GM06990 (cell line): ENCODE data around the gene OR2A5.

ENCODE experiments used
- DNase-seq: peaks from one replicate; pipeline ENCODE4 v3.0.0-alpha.2; 2011; ENCODE audit not compliant: insufficient read length; ENCODE audit errors: extremely low read depth
- H3K27me3 ChIP-seq: replicated peaks from 2 replicates; pipeline ENCODE4 v1.6.0; 2011; ENCODE audit warnings: low read length; ENCODE audit not compliant: control insufficient read depth, insufficient read depth
- H3K36me3 ChIP-seq: 2 replicates; pipeline ENCODE4 v1.5.1; 2011; ENCODE audit warnings: low read length; ENCODE audit not compliant: control insufficient read depth, insufficient read depth
- H3K4me3 ChIP-seq: replicated peaks from 2 replicates; pipeline ENCODE4 v1.5.1; 2011; ENCODE audit warnings: low read depth, mild to moderate bottlenecking, control low read depth, low read length
- CTCF ChIP-seq: IDR thresholded peaks from 2 replicates; pipeline ENCODE4 v1.5.1; 2011; ENCODE audit warnings: low read length, control low read depth, mild to moderate bottlenecking, inconsistent platforms; ENCODE audit not compliant: insufficient read depth, poor library complexity, severe bottlenecking

The OR2A5 gene

GRCh38 chr7:144086730-144087129, 38.0 kb downstream of the OR2A5 start:
- no peaks in the 10 kb centered on the region for H3K27me3 ChIP-seq
- TF ChIP-seq CTCF: no peak
- no peak overlapping the region for H3K4me3 ChIP-seq
- H3K36me3 ChIP-seq: no peaks in the 10 kb centered on the region
- DNase-seq: no peak

- H3K36me3 ChIP-seq: no peaks in the 10 kb centered on the region
- H3K27me3 ChIP-seq: no peaks in the 10 kb centered on the region
- DNase-seq: no peak
- no peak overlapping the region for H3K4me3 ChIP-seq
- TF ChIP-seq CTCF: no peak
Observed at GRCh38 chr7:144087230-144087629, 38.5 kb downstream of the OR2A5 start.

GRCh38 chr7:144090667-144091066, 41.9 kb downstream of the OR2A5 start:
- Histone ChIP-seq H3K27me3 (no peaks in the 10 kb centered on the region), H3K4me3 (no peak overlapping the region), H3K36me3 (no peaks in the 10 kb centered on the region)
- DNase-seq: no peak
- no peak for TF ChIP-seq CTCF

GRCh38 chr7:144098776-144099175, 50.0 kb downstream of the OR2A5 start:
- Histone ChIP-seq H3K4me3 (no peak overlapping the region), H3K27me3 (no peaks in the 10 kb centered on the region), H3K36me3 (no peaks in the 10 kb centered on the region)
- TF ChIP-seq CTCF: no peak
- no peak for DNase-seq

- no peaks in the 10 kb centered on the region for H3K36me3 ChIP-seq
- no peaks in the 10 kb centered on the region for H3K27me3 ChIP-seq
- TF ChIP-seq CTCF: no peak
Observed at GRCh38 chr7:144100607-144101006, 51.9 kb downstream of the OR2A5 start.

GRCh38 chr7:144102041-144102440, 53.3 kb downstream of the OR2A5 start:
- no peak overlapping the region for H3K4me3 ChIP-seq
- no peak for DNase-seq
- TF ChIP-seq CTCF: no peak
- H3K27me3 ChIP-seq: no peaks in the 10 kb centered on the region
- no peaks in the 10 kb centered on the region for H3K36me3 ChIP-seq

More at GRCh38 chr7:144100607-144101006, 51.9 kb downstream of the OR2A5 start:
- H3K4me3 ChIP-seq: no peak overlapping the region
- DNase-seq: no peak
